Head of caudate nucleus (tissue), 42 donors: ENCODE results near the gene SBNO1.
"Not testable (repeated sequence)": the region's sequence is repeated elsewhere in the genome, so short reads cannot be mapped to it uniquely, and the experiment has no call there.

Experiments
- DNase-seq, 42 donors: peaks; one replicate each; pipeline versions ENCODE4 v3.0.0 to v3.0.0-alpha.2; 2020 to 2021; ENCODE audit warnings: mixed read lengths in 7 of 42
- intact Hi-C: fragments of 100-400 bp; cut with DNase I; formaldehyde crosslinking; loops from one replicate; pipeline ENCODE4 v1.15.0; 2022

SBNO1 gene

DNA sequence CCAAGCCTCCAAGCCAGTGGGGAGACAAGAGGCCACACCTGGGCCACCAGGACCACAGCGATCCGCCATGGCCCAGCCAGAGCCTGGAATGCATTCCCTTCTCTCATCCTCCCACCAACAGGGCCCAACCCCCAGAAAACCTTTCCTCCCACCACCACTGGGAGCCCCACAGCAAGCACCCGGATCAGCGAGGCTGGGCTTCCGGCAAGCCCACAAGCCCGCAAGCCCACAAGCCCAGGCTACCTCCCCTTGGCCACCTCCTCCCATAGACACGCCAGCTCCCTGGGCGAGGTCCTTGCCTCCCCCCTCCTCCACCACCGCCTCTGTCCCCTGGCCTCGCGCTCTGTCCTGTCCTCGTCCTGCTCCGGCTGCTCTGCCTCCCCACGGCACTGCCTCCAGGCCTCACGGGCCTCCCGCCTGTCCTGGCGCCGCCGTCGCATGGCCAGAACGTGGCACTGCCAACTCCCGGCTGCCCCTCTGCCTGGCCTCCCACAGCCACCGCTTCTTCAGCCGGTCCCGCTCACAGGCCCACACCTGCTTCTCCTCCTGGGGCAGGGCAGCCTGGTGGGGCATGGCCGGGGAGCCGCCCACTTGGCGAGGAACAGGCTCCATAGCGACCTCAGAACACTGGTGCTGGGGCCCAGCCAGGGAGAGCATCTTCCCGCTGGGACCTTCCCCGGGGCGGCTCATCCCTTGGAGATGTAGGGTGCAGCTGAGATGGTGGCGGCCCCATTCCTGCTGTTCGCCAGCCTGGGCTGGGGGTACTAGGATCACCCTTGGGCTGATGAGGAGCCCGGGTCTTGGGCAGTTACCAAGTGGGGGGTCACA lies 98.6 kb downstream of the SBNO1 start:
- no peak for DNase-seq
- intact Hi-C loops, result no loop called here

DNA sequence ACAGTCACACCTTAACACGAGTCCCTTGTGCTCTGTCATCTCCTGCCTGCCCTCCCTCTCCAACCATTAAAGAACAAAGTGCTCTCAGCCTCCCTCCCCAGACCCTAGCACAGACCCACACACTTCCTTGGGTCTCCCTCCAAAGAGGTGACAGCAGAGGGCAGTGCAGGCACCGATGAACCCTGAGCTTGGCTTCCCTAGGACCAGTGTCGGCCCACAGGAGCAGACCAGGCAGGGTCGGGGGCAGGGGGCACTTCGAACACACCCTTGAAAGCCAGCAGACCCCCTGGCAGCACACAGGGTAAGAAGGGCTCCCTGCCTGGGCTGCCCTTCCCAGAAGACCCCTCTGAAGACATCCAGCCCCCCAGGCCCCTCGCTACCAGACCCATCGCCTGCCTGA lies 100.0 kb downstream of the SBNO1 start:
- peak in 13 of 42 donors; percentile 32 to 74 (median 48) for DNase-seq
- intact Hi-C loops, result no loop called here

DNA sequence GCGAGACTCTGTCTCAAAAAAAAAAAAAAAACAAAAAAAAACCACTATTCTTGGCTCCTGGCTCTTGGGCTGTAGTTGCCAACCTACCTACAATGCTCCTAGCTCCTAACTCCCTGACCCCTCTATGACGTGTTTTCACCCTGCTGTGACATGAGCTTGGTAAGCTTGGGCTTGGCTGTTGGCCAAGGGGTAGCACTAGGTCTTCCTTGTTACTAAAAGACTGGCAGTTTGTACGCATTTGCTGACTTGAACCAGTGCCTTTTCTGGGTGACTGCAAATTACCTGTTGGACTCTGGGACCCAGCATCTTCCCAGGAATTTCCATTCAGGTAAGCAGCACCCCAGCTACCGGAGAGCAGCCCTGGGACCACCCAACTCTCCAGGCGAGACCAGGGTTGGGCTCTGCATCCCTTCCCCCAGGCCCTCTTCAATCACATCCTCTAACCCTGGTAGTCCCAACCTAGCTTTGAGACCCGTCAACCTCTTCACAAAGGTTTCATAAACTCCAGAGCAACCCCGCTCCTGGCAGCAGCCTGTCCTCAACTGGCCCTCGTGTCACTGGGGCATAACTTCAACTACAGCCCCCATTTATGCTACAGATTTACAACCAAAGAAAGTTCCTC lies 101.3 kb downstream of the SBNO1 start:
- DNase-seq, result peak in 2 of 42 donors; percentile 19
- intact Hi-C loops, result no loop called here

GRCh38 chr12:123261196-123261595 lies 103.5 kb downstream of the SBNO1 start:
- DNase-seq, result no peak
- intact Hi-C loops, result no loop called here

GRCh38 chr12:123260081-123260480 lies 104.6 kb downstream of the SBNO1 start:
- no peak for DNase-seq
- intact Hi-C loops, result no loop called here

- no peak for DNase-seq
- intact Hi-C loops, result no loop called here
These were observed 106.1 kb downstream of the SBNO1 start for GRCh38 chr12:123258593-123258992.

GRCh38 chr12:123254853-123255446 lies 109.7 kb downstream of the SBNO1 start:
- DNase-seq, result no peak
- intact Hi-C loops, result no loop called here

DNA sequence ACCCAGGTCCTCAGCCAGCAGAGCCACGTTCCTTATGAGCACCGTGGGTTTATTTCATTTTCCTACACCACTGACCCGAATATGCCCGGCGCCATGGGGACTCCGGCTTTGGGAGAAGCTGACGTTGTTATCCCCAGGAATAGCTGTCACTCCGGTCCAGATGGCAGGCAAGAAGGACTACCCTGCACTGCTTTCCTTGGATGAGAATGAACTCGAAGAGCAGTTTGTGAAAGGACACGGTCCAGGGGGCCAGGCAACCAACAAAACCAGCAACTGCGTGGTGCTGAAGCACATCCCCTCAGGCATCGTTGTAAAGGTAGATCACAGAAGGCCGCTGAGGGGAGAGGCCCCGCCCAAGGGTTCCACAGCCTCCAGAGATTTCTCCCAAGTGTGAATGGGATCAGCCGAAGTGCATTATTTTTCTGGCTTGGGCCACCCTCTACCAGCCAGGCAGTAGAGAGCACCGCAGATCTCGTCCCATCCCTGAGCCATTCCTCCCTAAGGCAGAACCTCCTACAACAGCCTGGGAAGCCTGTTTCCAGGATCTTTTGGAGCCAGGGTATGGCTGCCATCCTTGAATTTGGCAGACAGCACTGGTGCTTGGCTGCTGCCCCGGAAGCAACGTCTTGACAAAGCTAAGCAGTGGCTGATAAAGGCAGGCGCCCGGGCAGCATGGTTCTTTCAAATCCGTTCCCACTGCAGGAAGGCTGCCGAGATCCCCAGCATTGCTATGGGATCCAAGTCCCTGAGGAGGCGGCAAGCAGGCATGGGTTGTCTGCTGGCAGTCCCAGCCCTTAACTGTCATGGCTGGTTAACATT lies 110.8 kb downstream of the SBNO1 start:
- intact Hi-C loops, result no loop called here
- peak in 36 of 42 donors; percentile 30 to 80 (median 62) for DNase-seq

- intact Hi-C loops, result not testable (repeated sequence)
- peak in 3 of 42 donors; percentile 18 to 56 (median 37) for DNase-seq
These were observed 112.3 kb downstream of the SBNO1 start for GRCh38 chr12:123252365-123252764.

DNA sequence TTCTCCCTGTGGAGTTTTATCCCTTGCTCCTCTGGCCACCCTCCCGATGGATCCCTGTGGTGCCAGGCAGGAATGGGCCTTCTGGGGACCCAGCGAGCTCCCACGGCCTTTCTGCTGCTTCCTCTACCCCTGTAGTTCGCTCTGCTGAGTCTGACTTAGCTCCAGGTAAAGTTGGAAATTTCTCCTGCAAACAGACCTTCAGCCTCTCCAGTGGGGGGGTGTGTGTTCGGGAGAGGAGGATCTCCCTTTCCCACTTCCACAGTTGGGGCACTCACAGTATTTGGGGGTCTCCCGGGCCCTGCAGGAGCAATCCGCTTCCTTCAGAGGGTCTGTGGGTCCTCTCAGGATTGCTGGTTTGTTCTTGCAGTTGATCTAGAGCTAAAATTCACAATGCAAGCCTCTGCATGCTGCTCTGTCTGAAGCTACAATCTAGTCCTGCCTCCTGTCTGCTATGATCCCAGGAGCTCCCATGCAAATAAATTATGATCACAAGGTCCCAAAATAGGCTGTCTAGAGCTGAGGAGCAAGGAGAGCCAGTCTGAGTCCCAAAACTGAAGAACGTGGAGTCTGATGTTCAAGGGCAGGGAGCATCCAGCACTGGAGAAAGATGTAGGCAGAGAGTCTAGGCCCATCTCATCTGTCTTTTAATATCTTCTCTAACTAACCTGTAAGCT lies 113.1 kb downstream of the SBNO1 start:
- intact Hi-C loops, result no loop called here
- no peak for DNase-seq

DNA sequence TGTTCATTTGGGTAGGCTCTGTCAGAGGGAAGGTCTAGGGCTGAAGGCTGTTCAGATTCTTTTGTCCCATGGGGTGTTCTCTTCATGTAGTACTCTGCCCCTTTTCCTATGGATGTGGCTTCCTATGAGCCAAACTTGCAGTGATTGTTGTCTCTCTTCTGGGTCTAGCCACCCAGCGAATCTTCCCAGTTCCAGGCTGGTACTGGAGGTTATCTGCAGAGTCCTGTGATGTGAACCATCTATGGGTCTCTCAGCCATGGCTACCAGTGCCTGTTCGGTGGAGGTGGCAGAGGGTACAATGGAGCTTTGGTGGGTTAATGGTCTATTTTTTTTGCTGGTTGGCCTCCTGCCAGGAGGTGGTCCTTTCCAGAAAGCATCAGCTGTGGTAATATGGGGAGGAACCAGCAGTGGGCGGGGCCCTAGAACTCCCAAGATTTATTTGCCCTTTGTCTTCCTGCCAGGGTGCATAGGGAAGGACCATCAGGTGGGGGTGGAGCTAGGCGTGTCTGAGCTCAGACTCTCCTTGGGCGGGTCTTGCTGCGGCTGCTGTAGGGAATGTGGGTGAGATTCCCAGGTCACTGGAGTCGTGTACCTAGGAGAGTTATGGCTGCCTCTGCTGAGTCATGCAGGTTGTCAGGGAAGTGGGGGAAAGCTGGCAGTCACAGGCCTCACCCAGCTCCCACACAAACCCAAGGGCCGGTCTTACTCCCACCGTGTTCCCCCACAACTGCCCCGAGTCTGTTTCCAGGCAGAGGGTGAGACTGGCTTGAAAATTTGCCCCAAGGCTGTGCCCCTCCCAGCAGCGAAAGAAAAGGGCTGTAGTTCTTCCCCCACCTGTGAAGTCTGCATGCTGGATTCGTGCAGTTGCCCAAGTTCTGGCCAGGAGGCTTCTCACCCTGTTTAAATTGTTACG lies 113.9 kb downstream of the SBNO1 start:
- DNase-seq, result peak in 20 of 42 donors; percentile 15 to 77 (median 43)
- intact Hi-C loops, result no loop called here

- intact Hi-C loops, DNase-seq: not testable (repeated sequence)
These were observed 115.5 kb downstream of the SBNO1 start for GRCh38 chr12:123248996-123249741.

DNA sequence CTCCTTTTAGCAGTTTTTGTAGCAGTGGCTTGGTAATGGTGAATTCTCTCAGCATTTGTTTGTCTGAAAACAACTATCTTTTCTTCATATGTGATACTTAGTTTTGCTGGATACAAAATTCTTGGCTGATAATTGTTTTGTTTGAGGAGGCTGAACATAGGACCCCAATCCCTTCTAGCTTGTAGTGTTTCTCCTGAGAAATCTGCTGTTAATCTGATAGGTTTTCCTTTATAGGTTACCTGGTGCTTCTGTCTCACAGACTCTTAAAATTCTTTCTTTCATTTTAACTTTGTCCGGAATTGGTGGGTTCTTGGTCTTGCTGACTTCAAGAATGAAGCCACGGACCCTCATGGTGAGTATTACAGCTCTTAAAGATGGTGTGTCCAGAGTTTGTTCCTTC lies 116.5 kb downstream of the SBNO1 start:
- intact Hi-C loops, DNase-seq: not testable (repeated sequence)

DNA sequence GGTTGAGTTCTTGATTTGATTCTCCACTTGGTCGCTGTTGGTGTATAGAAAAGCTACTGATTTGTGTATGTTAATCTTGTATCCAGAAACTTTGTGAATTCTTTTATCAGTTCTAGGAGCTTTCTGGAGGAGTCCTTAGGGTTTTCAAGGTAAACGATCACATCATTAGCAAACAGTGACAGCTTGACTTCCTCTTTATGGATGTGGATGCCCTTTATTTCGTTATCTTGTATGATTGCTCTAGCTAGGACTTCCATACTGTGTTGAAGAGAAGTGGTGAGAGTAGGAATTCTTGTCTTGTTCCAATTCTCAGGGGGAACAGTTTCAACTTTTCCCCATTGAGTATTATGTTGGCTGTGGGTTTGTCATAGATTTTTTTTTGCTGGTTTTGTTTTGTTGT lies 119.0 kb downstream of the SBNO1 start:
- intact Hi-C loops, result no loop called here
- no peak for DNase-seq

GRCh38 chr12:123243671-123244262 lies 120.9 kb downstream of the SBNO1 start:
- intact Hi-C loops, result no loop called here
- peak in 1 of 42 donors; percentile 16 for DNase-seq

GRCh38 chr12:123242116-123242904 lies 122.3 kb downstream of the SBNO1 start:
- DNase-seq, result peak in 1 of 42 donors; percentile 20
- intact Hi-C loops, result no loop called here
